GM03348 (cell line): ENCODE data around the gene RGR.
A peak's percentile ranks its signal among the peaks of the same experiment; 100 is the strongest.

Experiments used
- DNase-seq: peaks from one replicate; pipeline ENCODE4 v3.0.0; 2012; ENCODE audit warnings: low spot score

The RGR gene

GRCh38 chr10:84221916-84222315 lies 22.9 kb upstream of the RGR start:
- DNase-seq = no peak

- no peak for DNase-seq
Observed at GRCh38 chr10:84224411-84225028, 20.3 kb upstream of the RGR start.

GRCh38 chr10:84225427-84226173 lies 19.3 kb upstream of the RGR start, which contains the start of gene LRIT2:
Gene LRIT2, minus strand, starts transcription at chr10:84225544. Its CDS starts 24 bp downstream, at chr10:84225520.
- DNase-seq = no peak

GRCh38 chr10:84226616-84227015 lies 18.2 kb upstream of the RGR start:
- DNase-seq = no peak

- no peak for DNase-seq
Observed at GRCh38 chr10:84227810-84228209, 17.0 kb upstream of the RGR start.

GRCh38 chr10:84230359-84230758 lies 14.5 kb upstream of the RGR start:
- no peak for DNase-seq

GRCh38 chr10:84232376-84232775 lies 12.5 kb upstream of the RGR start:
- no peak for DNase-seq

GRCh38 chr10:84233940-84234339 lies 10.9 kb upstream of the RGR start:
- no peak for DNase-seq

- DNase-seq = no peak
Observed at GRCh38 chr10:84234479-84234878, 10.4 kb upstream of the RGR start.

- DNase-seq = no peak
Observed at GRCh38 chr10:84235096-84235495, 9.8 kb upstream of the RGR start.

GRCh38 chr10:84236807-84237198 lies 8.1 kb upstream of the RGR start:
- no peak for DNase-seq

GRCh38 chr10:84237199-84238051 lies 7.4 kb upstream of the RGR start:
- no peak for DNase-seq

- no peak for DNase-seq
Observed at GRCh38 chr10:84238909-84239308, 5.9 kb upstream of the RGR start.

GRCh38 chr10:84241185-84241790 lies 3.6 kb upstream of the RGR start, which contains the start of gene LRIT1:
Gene LRIT1, minus strand, starts transcription at chr10:84241546. Its CDS starts 107 bp downstream, at chr10:84241439.
- DNase-seq = no peak

GRCh38 chr10:84243759-84244158 lies 1.1 kb upstream of the RGR start:
- DNase-seq = no peak

- no peak for DNase-seq
Observed at GRCh38 chr10:84247496-84247895, 2.6 kb downstream of the RGR start.

GRCh38 chr10:84248794-84249193 lies 3.9 kb downstream of the RGR start:
- DNase-seq = no peak

- no peak for DNase-seq
Observed at GRCh38 chr10:84254552-84255478, 10.0 kb downstream of the RGR start.

GRCh38 chr10:84256510-84257342 lies 11.9 kb downstream of the RGR start:
- peak; percentile 72 for DNase-seq

GRCh38 chr10:84257343-84258020 lies 12.6 kb downstream of the RGR start:
- no peak for DNase-seq
